ENCODE results near the gene LENG9.

The LENG9 gene

DNA sequence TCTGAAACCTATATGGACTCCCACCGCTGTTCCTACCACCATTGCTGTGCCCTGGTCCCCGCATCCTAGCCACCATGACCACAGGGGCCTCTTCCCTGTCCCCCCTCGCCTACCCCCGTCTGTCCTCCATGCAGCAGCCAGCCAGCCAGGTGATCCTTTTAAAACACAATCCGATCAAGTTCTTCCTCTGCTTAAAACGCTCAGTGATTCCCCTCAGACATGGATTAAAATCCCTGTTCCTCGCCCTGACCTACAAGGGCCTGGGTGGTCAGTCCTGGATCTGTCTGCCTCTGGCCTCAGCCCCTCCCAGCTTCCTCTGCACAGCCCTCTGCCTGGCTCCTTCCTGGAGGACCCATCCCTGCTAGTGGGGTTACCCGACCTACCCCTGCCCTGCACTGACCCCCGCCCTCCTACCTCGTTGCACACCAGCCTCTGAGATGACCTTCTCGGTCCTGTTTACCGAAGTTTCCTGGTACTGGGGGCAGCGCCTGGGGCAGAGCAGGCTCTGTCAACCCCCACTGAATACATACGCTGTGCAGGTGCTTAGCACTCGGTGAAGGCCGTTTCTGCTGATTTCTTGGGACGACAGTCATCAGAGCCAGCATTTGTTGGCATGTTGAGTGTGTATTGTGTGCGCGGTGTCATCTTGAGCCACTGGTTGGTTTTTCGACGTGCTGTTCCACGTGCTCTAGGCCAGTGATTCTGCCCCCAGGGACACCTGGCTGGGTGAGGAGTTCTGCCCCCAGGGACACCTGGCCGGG, 29.3 kb downstream of the LENG9 start:
- TF ChIP-seq FOXM1 (IDR thresholded peaks at IDR 0.05; ENCODE audit: borderline replicate concordance, low read depth) = no peak
- TF ChIP-seq, protein P1, sequence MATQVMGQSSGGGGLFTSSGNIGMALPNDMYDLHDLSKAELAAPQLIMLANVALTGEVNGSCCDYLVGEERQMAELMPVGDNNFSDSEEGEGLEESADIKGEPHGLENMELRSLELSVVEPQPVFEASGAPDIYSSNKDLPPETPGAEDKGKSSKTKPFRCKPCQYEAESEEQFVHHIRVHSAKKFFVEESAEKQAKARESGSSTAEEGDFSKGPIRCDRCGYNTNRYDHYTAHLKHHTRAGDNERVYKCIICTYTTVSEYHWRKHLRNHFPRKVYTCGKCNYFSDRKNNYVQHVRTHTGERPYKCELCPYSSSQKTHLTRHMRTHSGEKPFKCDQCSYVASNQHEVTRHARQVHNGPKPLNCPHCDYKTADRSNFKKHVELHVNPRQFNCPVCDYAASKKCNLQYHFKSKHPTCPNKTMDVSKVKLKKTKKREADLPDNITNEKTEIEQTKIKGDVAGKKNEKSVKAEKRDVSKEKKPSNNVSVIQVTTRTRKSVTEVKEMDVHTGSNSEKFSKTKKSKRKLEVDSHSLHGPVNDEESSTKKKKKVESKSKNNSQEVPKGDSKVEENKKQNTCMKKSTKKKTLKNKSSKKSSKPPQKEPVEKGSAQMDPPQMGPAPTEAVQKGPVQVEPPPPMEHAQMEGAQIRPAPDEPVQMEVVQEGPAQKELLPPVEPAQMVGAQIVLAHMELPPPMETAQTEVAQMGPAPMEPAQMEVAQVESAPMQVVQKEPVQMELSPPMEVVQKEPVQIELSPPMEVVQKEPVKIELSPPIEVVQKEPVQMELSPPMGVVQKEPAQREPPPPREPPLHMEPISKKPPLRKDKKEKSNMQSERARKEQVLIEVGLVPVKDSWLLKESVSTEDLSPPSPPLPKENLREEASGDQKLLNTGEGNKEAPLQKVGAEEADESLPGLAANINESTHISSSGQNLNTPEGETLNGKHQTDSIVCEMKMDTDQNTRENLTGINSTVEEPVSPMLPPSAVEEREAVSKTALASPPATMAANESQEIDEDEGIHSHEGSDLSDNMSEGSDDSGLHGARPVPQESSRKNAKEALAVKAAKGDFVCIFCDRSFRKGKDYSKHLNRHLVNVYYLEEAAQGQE (IDR thresholded peaks at IDR 0.05; ENCODE audit: low read depth) = no peak
- no peak for TF ChIP-seq RAD21 (IDR thresholded peaks at IDR 0.05; ENCODE audit: low read depth)
- no peak for TF ChIP-seq CREB1 (IDR thresholded peaks at IDR 0.05; ENCODE audit: low read depth)
- TF ChIP-seq ZBTB7A (IDR thresholded peaks at IDR 0.05; ENCODE audit: low read depth) = no peak
- TF ChIP-seq NFIC (IDR thresholded peaks at IDR 0.05) = no peak
- no peak for TF ChIP-seq TCF12 (IDR thresholded peaks at IDR 0.05; ENCODE audit: low read depth)
- TF ChIP-seq MAX (IDR thresholded peaks at IDR 0.05) = no peak
- no peak for TF ChIP-seq EP300 (IDR thresholded peaks at IDR 0.05; ENCODE audit: borderline replicate concordance)
- no peak for TF ChIP-seq TAF1 (IDR thresholded peaks at IDR 0.05; ENCODE audit: low read depth)

GRCh38 chr19:54433697-54434096, 29.9 kb downstream of the LENG9 start:
- TF ChIP-seq RAD21 (IDR thresholded peaks at IDR 0.05; ENCODE audit: low read depth) (no peak), TAF1 (IDR thresholded peaks at IDR 0.05; ENCODE audit: low read depth) (no peak), TEAD4 (IDR thresholded peaks at IDR 0.05) (no peak), CEBPB (IDR thresholded peaks at IDR 0.05) (no peak), CREB1 (IDR thresholded peaks at IDR 0.05; ENCODE audit: low read depth) (no peak), YY1 (IDR thresholded peaks at IDR 0.05; ENCODE audit: low read depth) (no peak), EP300 (IDR thresholded peaks at IDR 0.05; ENCODE audit: borderline replicate concordance) (no peak), TCF12 (IDR thresholded peaks at IDR 0.05; ENCODE audit: low read depth) (no peak), USF1 (IDR thresholded peaks at IDR 0.05) (no peak), NFIC (IDR thresholded peaks at IDR 0.05) (no peak), EGR1 (IDR thresholded peaks at IDR 0.05) (no peak), MAX (IDR thresholded peaks at IDR 0.05) (no peak), ZBTB7A (IDR thresholded peaks at IDR 0.05; ENCODE audit: low read depth) (no peak)
- TF ChIP-seq, protein P1 (IDR thresholded peaks at IDR 0.05; ENCODE audit: low read depth) = no peak

GRCh38 chr19:54432144-54432738, 31.3 kb downstream of the LENG9 start:
- TF ChIP-seq RAD21 (IDR thresholded peaks at IDR 0.05; ENCODE audit: low read depth) (no peak), ZBTB7A (IDR thresholded peaks at IDR 0.05; ENCODE audit: low read depth) (no peak), CEBPB (IDR thresholded peaks at IDR 0.05) (no peak), USF1 (IDR thresholded peaks at IDR 0.05) (no peak), YY1 (IDR thresholded peaks at IDR 0.05; ENCODE audit: low read depth) (no peak), NFIC (IDR thresholded peaks at IDR 0.05) (no peak), TAF1 (IDR thresholded peaks at IDR 0.05; ENCODE audit: low read depth) (no peak), TCF12 (IDR thresholded peaks at IDR 0.05; ENCODE audit: low read depth) (no peak), EGR1 (IDR thresholded peaks at IDR 0.05) (no peak), FOXM1 (IDR thresholded peaks at IDR 0.05; ENCODE audit: borderline replicate concordance, low read depth) (no peak), EP300 (IDR thresholded peaks at IDR 0.05; ENCODE audit: borderline replicate concordance) (no peak), CREB1 (IDR thresholded peaks at IDR 0.05; ENCODE audit: low read depth) (no peak), TEAD4 (IDR thresholded peaks at IDR 0.05) (no peak), MAX (IDR thresholded peaks at IDR 0.05) (no peak)
- TF ChIP-seq, protein P1 (IDR thresholded peaks at IDR 0.05; ENCODE audit: low read depth) = no peak

Data from Ishikawa (cell line).